ENCODE measurements around the gene FYN. TPM values are rescaled to one million over a fixed set of nuclear protein-coding genes. Genes with fewer than 3 reads are reported as not detected.

Gene FYN
- total and polyA plus RNA-seq, 2 experiments from 2014 or later, result 95.7 to 104 TPM

DNA sequence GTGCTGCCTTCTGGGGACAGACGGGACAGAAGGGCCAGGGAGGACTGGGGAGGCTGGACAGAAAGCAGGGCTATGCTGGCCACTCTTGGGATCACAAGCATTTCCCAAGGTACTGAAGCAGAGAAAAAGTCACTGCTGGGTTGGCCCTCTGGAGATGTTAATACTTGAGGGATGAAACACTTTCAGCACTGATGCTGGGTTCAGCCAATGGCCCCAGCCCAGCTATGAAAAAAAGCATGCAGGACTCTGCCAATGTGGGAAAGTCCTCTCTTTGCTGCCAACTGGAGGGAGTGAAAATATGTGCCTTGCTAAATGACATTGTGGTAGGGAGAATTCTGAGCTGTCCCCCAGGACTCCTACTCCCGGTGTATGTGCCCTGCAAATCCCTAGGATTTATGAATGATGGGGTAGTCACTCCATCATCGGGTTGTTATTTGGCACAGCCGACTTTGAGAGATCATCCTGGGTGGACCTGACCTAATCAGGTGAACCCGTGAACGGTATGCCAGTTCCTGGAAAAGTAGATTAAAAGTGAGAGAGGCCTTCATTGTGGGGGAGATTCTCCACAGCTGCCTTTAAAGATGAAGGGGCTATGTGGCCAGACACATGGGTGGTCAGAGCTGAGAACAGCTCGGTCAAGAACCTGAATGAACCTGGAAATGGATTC, 147.7 kb downstream of the FYN start:
- H3K27ac ChIP-seq, result no peak overlapping the region
- H3K4me3 ChIP-seq, result no peak overlapping the region
- no peaks in the 10 kb centered on the region for H3K27me3 ChIP-seq
- no peaks in the 10 kb centered on the region for H3K4me1 ChIP-seq (ENCODE audit: low read depth)
- no peaks in the 10 kb centered on the region for H3K36me3 ChIP-seq
- no peaks in the 10 kb centered on the region for H3K9me3 ChIP-seq (ENCODE audit: low read depth)
- TF ChIP-seq, protein P1, sequence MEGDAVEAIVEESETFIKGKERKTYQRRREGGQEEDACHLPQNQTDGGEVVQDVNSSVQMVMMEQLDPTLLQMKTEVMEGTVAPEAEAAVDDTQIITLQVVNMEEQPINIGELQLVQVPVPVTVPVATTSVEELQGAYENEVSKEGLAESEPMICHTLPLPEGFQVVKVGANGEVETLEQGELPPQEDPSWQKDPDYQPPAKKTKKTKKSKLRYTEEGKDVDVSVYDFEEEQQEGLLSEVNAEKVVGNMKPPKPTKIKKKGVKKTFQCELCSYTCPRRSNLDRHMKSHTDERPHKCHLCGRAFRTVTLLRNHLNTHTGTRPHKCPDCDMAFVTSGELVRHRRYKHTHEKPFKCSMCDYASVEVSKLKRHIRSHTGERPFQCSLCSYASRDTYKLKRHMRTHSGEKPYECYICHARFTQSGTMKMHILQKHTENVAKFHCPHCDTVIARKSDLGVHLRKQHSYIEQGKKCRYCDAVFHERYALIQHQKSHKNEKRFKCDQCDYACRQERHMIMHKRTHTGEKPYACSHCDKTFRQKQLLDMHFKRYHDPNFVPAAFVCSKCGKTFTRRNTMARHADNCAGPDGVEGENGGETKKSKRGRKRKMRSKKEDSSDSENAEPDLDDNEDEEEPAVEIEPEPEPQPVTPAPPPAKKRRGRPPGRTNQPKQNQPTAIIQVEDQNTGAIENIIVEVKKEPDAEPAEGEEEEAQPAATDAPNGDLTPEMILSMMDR (IDR thresholded peaks at IDR 0.05; ENCODE audit: low read depth, low read length), result no peak
- no peak for DNase-seq (ENCODE audit: low read depth in 1 of 2, low spot score in 1 of 2)

DNA sequence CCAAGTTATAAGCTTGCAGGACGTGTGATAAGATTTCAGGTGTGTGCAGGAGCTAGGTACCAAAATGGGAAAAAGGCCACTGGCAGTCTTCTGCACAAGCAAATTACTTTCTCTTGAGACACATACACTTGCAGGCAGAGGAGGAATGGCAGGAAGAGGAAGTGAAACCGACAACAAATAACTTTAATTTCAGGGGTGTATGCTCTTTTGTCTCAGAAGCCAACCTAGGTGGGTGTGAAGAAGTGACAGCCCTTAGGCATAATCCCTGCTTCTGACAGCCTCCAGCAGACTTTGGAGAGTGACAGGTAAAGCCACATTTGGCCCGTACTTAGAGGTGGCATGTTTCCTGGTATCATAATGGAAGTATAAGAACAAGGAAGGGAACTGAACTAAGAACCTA, 148.7 kb downstream of the FYN start:
- Histone ChIP-seq H3K27ac (no peak overlapping the region), H3K36me3 (no peaks in the 10 kb centered on the region), H3K4me3 (no peak overlapping the region), H3K9me3 (ENCODE audit: low read depth) (no peaks in the 10 kb centered on the region), H3K4me1 (ENCODE audit: low read depth) (no peaks in the 10 kb centered on the region), H3K27me3 (no peaks in the 10 kb centered on the region)
- no peak for DNase-seq (ENCODE audit: low read depth in 1 of 2, low spot score in 1 of 2)
- TF ChIP-seq, protein P1 (IDR thresholded peaks at IDR 0.05; ENCODE audit: low read depth, low read length), result no peak

DNA sequence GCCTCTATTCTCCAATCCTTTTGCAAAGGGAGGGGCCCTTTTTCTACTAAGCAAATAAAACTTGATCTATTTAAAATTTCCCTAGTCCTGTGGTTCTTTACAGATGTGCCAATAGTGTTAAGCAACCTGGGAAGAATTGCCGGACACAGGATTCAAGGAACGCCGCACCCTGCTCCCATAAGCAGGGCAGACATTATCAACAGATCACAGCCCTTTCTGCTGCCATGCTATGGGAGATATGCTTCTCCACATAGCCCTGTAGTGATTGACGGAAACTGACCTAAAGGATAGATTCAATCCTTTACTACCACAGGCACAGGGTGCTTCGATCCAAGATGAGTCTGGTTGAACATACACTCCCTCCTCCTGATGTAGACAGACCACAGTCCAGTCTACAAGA, 149.2 kb downstream of the FYN start:
- Histone ChIP-seq H3K9me3 (ENCODE audit: low read depth) (no peaks in the 10 kb centered on the region), H3K4me1 (ENCODE audit: low read depth) (no peaks in the 10 kb centered on the region), H3K27ac (no peak overlapping the region), H3K27me3 (no peaks in the 10 kb centered on the region), H3K36me3 (no peaks in the 10 kb centered on the region), H3K4me3 (no peak overlapping the region)
- TF ChIP-seq, protein P1 (IDR thresholded peaks at IDR 0.05; ENCODE audit: low read depth, low read length), result no peak
- no peak for DNase-seq (ENCODE audit: low read depth in 1 of 2, low spot score in 1 of 2)

DNA sequence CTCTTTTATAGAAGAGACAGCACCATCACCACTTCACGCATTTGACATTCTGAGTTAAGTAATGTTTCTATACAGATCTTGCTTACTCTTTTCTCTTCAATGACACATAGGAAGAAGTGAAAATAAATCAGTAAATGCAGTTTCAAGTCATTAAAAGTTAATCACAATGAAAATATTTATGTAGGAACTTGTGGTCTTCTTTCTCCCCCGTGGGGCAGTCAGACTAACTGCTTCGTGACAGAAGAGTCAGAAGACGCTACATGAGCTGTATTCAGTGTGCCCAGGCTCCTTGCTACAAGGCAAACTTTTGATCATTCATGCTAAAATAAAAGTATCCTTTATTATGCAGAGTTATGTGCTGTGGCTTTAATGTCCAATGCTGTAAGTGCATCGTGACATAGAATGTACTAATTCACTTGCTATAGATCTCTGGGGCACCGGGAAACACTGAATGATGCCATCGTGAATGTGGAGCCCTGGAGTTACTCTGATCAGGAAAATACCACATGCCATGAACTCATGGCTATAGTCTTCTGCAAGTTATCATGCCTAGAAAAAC, 149.8 kb downstream of the FYN start:
- no peak overlapping the region for H3K27ac ChIP-seq
- TF ChIP-seq, protein P1 (IDR thresholded peaks at IDR 0.05; ENCODE audit: low read depth, low read length), result no peak

DNA sequence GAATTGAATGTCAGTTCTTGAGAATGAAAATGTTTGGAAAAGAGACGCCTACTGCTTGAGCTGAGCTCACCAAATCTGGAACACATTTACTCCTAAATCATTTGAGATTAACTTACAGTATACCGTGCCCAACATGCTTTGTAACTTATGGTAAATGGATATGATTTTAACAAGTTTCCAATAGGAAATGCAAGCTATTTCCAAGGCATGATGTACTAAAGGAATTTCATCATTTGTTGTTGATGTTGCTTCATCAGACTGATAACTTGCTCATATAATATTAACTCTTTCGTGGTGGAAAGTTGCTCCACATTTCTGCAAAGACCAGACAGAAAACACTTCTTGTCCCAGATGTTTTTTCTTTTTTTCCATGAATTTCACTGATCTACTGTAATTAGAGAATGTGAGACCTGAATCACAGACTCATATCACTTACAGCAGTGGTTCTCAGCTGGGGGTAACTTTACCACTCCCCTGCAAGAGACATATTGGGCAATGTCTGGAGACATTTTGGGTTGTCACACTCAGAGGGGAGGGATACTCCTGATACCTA, 151.0 kb downstream of the FYN start:
- Histone ChIP-seq H3K27me3 (no peaks in the 10 kb centered on the region), H3K27ac (no peak overlapping the region), H3K4me3 (no peak overlapping the region), H3K9me3 (ENCODE audit: low read depth) (no peaks in the 10 kb centered on the region), H3K36me3 (no peaks in the 10 kb centered on the region), H3K4me1 (ENCODE audit: low read depth) (no peaks in the 10 kb centered on the region)
- DNase-seq (ENCODE audit: low read depth in 1 of 2, low spot score in 1 of 2), result peak in 1 of 2 donors; percentile 88
- TF ChIP-seq, protein P1 (IDR thresholded peaks at IDR 0.05; ENCODE audit: low read depth, low read length), result no peak

More for the DNA sequence above, 149.8 kb downstream of the FYN start:
- H3K4me1 ChIP-seq (ENCODE audit: low read depth), result no peaks in the 10 kb centered on the region
- no peaks in the 10 kb centered on the region for H3K27me3 ChIP-seq
- H3K36me3 ChIP-seq, result no peaks in the 10 kb centered on the region
- DNase-seq (ENCODE audit: low read depth in 1 of 2, low spot score in 1 of 2), result no peak
- no peaks in the 10 kb centered on the region for H3K9me3 ChIP-seq (ENCODE audit: low read depth)
- no peak overlapping the region for H3K4me3 ChIP-seq

Measured in cardiac muscle cell (in vitro differentiated cells and primary cell).